ENCODE measurements around the gene RNF10.
"Not testable (repeated sequence)": the region's sequence is repeated elsewhere in the genome, so short reads cannot be mapped to it uniquely, and the experiment has no call there.

The RNF10 gene

DNA sequence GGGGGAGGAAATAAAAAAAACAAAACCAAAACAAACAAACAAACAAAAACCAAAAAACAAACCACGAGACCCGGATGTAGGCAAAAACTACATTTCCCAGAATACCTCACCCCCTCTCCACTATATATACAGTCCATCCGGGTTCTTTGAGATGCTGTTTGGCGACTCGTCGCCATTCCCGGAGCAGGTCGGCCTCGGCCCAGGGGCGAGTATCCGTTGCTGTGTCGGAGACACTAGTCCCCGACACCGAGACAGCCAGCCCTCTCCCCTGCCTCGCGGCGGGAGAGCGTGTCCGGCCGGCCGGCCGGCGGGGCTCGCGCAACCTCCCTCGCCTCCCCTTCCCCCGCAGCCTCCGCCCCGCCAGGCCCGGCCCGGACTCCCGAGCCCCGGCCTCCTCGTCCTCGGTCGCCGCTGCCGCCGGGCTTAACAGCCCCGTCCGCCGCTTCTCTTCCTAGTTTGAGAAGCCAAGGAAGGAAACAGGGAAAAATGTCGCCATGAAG, at the start of gene RNF10:
Gene RNF10, plus strand, starts transcription at position 154 of the 500 bp plus-strand sequence. CDS start 456 bp downstream, outside the sequence.
- peak; percentile 93 for DNase-seq (ENCODE audit: low spot score)

- no peak for DNase-seq (ENCODE audit: low spot score)
Observed at GRCh38 chr12:120485961-120486881, 47.9 kb upstream of the RNF10 start.

GRCh38 chr12:120487552-120487951, 46.6 kb upstream of the RNF10 start:
- DNase-seq (ENCODE audit: low spot score): not testable (repeated sequence)

GRCh38 chr12:120488057-120488640, 46.0 kb upstream of the RNF10 start:
- no peak for DNase-seq (ENCODE audit: low spot score)

DNA sequence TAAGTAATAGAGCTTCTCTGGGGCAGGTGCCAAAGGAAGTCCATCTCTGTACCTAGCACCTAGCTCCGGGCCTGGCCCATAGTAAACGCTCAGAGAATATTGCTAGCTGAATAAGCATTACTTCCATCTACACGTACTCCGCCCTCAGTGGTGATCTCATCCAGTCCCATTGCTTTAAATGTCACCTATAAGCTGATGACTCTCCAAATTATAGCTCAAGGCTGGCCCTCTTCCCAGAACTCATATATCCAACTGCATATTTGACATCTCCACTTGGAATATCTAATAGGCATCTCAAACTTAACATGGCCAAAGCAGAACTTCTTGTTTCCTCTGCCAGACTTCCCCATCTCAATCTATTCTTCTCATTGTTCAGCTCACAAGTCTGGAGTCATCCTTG, 45.1 kb upstream of the RNF10 start:
- DNase-seq (ENCODE audit: low spot score): no peak

DNA sequence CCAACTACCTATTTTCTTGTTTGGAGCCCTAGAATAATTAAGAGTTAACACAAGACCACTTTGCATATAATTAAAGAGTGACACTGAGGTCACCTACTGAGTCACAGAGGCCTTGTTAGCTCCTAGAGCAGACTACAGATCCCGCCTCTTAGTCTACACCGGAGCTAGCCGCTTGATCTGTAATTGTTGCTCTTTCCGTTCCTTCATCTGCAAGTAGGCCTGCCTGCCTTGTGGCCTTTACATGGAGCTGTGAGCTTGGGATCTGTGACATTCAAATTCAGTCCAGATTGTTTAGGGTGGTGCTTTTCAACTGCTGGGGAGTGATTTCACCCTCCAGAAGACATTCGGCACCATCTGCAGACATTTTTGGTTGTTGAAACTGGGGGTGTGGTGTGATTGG, 43.8 kb upstream of the RNF10 start:
- DNase-seq (ENCODE audit: low spot score): no peak

GRCh38 chr12:120490833-120491512, 43.2 kb upstream of the RNF10 start:
- DNase-seq (ENCODE audit: low spot score): no peak

GRCh38 chr12:120495186-120495730, 38.9 kb upstream of the RNF10 start:
- DNase-seq (ENCODE audit: low spot score): no peak

GRCh38 chr12:120495731-120496412, 38.3 kb upstream of the RNF10 start, which contains the start of gene DYNLL1:
Gene DYNLL1, plus strand, starts transcription at chr12:120496113. Its CDS starts 309 bp downstream, at chr12:120496422.
- peak; percentile 98 for DNase-seq (ENCODE audit: low spot score)

DNA sequence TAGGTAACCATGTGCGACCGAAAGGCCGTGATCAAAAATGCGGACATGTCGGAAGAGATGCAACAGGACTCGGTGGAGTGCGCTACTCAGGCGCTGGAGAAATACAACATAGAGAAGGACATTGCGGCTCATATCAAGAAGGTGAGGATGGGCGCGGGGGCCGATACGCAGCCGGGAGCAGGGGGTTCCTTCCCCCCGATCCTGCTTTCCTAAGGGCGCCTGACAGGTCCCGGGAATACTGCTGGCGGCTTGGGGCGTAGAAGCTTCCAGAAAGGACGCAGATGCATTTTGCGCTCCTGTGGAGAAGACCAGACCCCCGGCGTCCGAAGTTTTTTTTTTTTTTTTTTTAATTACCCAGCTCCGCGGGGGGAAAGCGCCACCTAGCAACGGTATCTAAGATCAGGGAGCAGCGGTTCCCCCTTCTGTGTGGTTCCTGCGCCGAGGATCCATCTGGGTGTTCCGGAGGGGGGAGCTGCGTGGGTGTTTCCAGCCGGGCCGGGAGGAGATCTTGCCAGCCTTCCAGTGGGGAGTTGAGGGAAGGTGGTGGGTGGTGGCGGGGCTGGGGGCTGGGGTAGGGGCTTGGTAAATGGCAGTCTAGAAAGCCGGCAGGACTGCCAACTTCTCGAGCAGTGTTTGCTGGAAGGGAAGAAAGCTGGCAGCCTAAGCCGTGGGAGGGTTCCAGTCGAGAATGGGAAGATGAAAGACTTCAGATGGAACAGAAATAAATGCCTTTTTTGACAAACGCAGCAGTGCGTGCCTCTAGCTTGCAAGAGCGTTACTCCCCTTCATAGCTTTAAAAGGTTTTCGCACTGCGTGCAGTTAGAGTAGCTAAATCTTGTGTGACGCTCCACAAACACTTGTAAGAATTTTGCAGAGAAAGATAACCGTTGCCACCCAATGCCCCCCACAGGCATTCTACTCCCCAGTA, 37.5 kb upstream of the RNF10 start:
- DNase-seq (ENCODE audit: low spot score): peak; percentile 17

DNA sequence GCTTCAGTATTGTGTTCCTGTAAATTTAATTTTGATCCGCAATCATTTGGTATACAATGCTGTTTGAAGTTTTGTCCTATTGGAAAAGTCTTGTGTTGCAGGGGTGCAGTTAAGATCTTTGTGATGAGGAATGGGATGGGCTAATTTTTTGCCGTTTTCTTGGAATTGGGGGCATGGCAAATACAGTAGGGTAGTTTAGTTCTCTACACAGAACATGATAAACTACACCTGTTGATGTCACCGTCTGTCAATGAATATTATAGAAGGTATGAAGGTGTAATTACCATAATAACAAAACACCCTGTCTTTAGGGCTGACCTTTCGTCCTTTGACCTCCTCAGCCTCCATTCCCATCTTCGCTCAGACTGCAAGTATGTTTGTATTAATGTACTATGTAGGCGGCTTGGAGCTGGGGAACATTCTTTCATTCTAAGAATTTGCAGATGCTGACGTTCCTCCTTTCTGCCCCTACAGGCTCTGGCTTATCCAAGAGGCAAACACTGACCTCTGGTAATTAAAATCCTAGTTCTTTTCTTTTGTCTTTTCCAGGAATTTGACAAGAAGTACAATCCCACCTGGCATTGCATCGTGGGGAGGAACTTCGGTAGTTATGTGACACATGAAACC, 36.5 kb upstream of the RNF10 start:
- DNase-seq (ENCODE audit: low spot score): no peak

DNA sequence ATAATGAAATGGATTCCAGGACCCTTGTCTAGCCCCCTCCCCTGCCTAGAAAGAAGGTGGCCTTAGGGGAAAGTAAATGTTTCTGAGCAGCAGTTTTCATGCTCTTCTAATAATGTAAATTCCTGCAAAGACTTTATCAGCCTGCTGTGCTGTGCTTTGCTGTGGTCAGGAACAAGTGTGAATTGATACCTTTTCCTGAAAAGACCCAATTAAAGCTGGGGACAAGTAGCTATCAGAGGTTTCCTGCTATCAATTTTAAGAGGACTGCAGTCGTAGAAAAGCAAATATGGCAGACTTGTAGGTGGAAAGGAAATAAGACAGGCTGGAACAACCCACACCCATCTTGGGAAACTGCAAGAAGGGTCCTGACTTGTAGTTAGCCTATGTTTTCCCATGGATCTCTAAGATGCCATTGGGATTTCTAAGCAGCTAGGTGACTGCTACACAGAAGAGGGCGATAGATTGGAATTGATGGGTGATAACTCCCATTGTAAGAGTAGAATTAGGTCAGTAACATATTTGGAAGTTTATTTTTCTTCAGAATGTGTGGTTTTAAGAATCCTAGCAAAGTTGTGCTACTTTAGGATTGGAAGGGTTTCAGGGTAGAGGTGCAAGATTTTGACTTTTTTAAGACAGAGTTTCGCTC, 35.2 kb upstream of the RNF10 start:
- DNase-seq (ENCODE audit: low spot score): no peak

DNA sequence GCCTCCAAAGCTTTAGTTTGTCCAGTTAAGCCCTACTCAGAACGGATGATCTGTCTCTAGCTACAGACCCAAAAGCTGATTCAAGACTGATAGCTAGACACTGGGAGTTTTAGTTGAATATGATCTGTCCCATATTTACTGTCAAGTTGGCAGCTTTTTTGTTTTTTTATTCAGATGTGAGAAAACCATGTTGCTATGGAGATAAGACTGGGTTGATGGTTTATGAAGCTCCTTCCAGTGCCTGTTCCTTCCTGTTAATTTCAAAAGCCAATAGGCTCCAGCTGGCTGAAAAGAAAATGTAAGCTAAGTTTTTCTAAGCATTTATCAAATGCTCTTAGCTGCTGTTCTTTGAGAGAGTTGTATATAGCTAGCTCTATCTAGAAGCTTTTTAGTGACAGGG, 33.6 kb upstream of the RNF10 start:
- DNase-seq (ENCODE audit: low spot score): no peak

GRCh38 chr12:120504587-120504986, 29.6 kb upstream of the RNF10 start:
- DNase-seq (ENCODE audit: low spot score): no peak

DNA sequence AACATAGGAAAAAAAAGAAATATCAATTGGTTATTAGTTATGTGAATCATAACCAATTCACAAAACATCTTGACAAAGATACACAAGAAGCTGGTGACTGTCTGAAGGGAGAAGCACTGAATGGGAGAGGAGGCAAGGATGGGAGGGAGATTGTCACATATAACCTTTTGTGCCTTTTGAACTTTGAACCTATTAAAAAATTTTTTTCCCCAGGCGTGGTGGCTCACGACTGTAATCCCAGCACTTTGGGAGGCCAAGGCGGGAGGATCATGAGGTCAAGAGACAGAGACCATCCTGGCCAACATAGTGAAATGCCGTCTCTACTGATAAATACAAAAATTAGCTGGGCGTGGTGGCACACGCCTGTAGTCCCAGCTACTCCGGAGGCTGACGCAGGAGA, 25.6 kb upstream of the RNF10 start:
- no peak for DNase-seq (ENCODE audit: low spot score)

DNA sequence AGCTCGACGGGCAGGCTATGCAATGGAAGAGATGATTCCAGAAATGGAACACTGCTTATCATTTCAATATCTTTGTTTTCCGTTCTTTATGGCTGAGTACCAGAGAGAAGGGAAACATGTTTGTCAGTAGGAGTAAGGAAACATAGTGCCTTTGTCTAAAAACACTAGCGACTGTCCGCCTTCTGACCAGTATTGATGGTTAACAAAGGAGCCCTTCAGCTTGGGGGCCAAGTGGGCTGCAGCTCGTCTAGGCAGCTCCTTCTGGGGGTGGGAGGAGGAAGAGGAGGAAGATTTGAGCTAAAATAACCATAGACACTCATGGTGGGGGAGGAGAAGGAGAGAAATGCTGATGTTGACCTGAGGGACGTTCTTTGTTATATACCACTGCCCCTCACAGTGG, 20.2 kb upstream of the RNF10 start:
- DNase-seq (ENCODE audit: low spot score): no peak

DNA sequence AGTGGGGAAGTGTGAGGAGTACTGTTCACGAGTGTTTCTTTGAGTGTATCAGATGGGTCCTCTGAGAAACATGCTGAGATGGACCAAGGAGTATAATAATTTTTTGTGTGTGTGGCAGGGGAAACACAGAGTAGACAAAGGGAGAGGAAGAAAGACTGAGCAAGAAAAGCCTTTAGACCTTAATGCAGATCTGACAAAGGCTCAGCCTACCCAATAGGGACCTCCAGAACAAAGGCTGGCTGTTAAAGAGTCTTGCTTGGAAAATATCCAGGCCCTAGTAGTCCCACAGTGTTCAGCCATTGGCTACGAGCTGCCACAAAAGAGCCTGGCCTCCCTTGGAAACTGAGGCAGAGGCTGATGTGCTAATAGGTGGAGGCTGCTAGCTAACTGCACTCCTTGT, 18.7 kb upstream of the RNF10 start:
- DNase-seq (ENCODE audit: low spot score): no peak

DNA sequence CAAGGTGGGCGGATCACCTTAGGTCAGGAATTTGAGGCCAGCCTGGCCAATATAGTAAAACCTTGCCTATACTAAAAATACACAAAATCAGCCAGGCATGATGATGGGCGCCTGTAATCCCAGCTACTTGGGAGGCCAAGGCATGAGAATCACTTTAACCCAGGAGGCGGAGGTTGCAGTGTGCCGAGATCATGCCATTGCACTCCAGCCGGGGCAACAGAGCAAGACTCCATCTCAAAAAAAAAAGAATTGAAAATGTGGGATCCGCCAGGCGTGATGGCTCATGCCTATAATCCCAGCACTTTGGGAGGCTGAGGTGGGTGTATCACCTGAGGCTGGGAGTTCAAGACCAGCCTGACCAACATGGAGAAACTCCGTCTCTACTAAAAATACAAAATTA, 14.8 kb upstream of the RNF10 start:
- not testable (repeated sequence) for DNase-seq (ENCODE audit: low spot score)

DNA sequence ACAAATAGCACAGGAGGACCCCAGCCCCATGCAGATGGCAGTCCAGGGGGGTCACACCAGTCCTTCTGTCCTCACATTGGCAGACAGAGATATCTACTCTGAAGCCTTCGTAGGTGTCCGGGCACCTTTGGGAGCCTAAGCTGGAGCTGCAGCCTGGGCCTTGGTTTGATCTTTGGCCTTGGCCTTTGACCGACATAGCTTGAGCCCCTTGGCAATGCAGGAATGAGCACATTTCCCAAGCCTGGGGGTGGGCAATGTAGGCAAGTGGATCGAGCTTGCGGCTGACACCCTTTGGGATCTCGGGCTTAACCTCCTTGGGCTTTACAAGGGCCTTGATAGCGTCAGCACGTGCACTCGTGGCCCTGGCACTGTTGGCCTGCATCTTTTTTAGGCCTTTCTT, 11.6 kb upstream of the RNF10 start:
- DNase-seq (ENCODE audit: low spot score): no peak

Data from activated CD4-positive, alpha-beta T cell treated with anti-CD3 and anti-CD28 coated beads, Interleukin-2, Interleukin-4, amounts not matched to agents 100 ng/mL and 50 ng/mL, durations not matched to agents 16 hours and 8 hours (primary cell).